Stimulated activated CD8-positive, alpha-beta memory T cell treated with anti-CD3 and anti-CD28 coated beads, Interleukin-15, amount 100 ng/mL, for 4 hours (primary cell): ENCODE data around the gene CAMKK2.

Source experiments
- DNase-seq, 2 donors: peaks; one replicate each; pipeline ENCODE4 v3.0.0-alpha.2; 2020; ENCODE audit warnings: low read depth in 2 of 2

Gene CAMKK2

GRCh38 chr12:121196902-121197301, 99.6 kb downstream of the CAMKK2 start:
- DNase-seq, result no peak

GRCh38 chr12:121191151-121191550, 105.4 kb downstream of the CAMKK2 start:
- no peak for DNase-seq

- no peak for DNase-seq
Measured at GRCh38 chr12:121190523-121191031, 105.9 kb downstream of the CAMKK2 start.

- no peak for DNase-seq
Measured at GRCh38 chr12:121189619-121190155, 106.8 kb downstream of the CAMKK2 start.

- no peak for DNase-seq
Measured at GRCh38 chr12:121189131-121189530, 107.4 kb downstream of the CAMKK2 start.

GRCh38 chr12:121188227-121188626, 108.3 kb downstream of the CAMKK2 start:
- no peak for DNase-seq
